Measurements from ENCODE around the gene KCNH1. TPM values are rescaled to one million over a fixed set of nuclear protein-coding genes. Genes with fewer than 3 reads are reported as not detected.

Gene KCNH1
- total RNA-seq, 1 donor from 2014 or later = 15.5 TPM

DNA sequence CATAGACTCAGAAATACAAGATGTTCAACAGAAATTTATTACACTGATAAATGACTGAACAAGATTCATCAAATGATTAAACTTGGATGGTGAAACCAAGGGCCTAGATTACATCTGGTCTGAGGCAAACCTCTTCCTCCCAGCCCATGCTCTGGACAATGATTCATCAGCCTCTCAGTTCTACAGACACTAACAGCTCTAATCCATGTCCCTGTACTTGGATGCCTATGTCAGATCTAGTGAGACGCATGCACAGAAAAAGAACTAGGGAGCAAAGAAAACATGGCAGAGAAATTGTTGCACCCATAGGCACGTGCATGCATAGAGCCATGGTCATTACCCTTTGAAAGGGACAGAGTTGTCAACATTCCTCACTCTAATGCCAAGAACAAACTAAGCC, 250.1 kb downstream of the KCNH1 start:
- Mint-ChIP-seq H3K36me3 (ENCODE audit: low read depth, unreplicated experiment) (peaks cover 12% of the 10 kb centered on the region), H3K27me3 (ENCODE audit: low read depth, unreplicated experiment) (no peaks in the 10 kb centered on the region), H3K4me3 (ENCODE audit: unreplicated experiment) (no peak overlapping the region), H3K4me1 (ENCODE audit: low read depth, unreplicated experiment) (peaks cover 35% of the 10 kb centered on the region), H3K9me3 (ENCODE audit: unreplicated experiment) (peaks cover 7% of the 10 kb centered on the region), H3K27ac (ENCODE audit: unreplicated experiment) (peak overlapping the region; percentile 95)
- Histone ChIP-seq H3K27me3 (ENCODE audit: insufficient read depth, low read length) (no peaks in the 10 kb centered on the region), H4K20me1 (ENCODE audit: insufficient read depth, low read length) (no peaks in the 10 kb centered on the region), H3K4me1 (ENCODE audit: insufficient read depth, low read length) (peaks cover 18% of the 10 kb centered on the region), H3K9ac (ENCODE audit: low read length) (no peak overlapping the region), H3K36me3 (ENCODE audit: insufficient read depth, low read length) (no peaks in the 10 kb centered on the region), H3K4me2 (ENCODE audit: low read length) (no peak overlapping the region), H3K79me2 (ENCODE audit: insufficient read depth, low read length) (no peaks in the 10 kb centered on the region), H3K4me3 (ENCODE audit: insufficient read depth, low read depth, low read length) (no peak overlapping the region), H2AFZ (ENCODE audit: low read depth, low read length) (no peak overlapping the region), H3K27ac (ENCODE audit: low read depth, low read length) (peak overlapping the region; percentile 92), H3K9me3 (ENCODE audit: insufficient read depth, low read depth, low read length) (no peaks in the 10 kb centered on the region)
- no peak for FAIRE-seq
- peak; percentile 93 for DNase-seq (ENCODE audit: low read depth)
- no peak for TF ChIP-seq EZH2 (IDR thresholded peaks at IDR 0.05; ENCODE audit: insufficient read depth, low read length)
- TF ChIP-seq, protein P1, sequence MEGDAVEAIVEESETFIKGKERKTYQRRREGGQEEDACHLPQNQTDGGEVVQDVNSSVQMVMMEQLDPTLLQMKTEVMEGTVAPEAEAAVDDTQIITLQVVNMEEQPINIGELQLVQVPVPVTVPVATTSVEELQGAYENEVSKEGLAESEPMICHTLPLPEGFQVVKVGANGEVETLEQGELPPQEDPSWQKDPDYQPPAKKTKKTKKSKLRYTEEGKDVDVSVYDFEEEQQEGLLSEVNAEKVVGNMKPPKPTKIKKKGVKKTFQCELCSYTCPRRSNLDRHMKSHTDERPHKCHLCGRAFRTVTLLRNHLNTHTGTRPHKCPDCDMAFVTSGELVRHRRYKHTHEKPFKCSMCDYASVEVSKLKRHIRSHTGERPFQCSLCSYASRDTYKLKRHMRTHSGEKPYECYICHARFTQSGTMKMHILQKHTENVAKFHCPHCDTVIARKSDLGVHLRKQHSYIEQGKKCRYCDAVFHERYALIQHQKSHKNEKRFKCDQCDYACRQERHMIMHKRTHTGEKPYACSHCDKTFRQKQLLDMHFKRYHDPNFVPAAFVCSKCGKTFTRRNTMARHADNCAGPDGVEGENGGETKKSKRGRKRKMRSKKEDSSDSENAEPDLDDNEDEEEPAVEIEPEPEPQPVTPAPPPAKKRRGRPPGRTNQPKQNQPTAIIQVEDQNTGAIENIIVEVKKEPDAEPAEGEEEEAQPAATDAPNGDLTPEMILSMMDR (IDR thresholded peaks at IDR 0.05; ENCODE audit: insufficient read depth, low read depth, low read length) = no peak

DNA sequence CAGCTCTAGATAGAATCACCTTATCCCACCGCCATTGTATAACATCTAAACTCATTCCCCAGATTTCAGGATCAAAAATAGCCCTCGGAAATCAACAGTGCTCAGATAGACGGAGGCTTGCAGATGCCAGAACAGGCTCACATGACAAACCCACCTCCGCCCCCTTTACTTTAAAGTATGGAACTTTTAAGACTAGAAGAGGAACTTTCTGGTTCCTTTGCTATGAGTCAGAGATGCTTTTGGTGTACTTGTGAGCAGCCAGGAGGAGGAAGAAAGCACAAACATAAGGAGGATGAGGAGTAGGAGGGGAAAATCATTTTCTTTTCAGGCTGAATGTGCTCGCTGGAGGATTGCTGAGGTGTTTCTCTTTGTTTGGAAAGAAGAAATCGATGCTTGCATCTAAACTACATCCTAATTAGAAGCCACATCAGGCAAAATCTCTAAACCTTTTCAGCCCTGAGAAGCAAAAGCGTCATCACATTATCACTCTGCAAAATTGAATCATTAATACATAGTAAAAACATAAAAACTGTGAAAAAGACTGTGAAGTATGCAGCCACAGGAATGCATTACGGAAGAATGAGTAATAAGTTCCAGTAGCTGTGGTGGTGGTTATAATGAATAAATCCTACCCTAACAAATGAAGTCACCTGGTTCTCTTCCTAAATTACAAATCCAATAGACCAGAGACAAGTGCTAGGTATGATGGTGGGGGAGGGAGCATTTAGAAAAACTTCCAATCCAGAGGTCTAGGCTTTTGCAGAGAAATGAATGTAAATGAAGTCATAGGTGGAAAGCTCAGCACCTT, 251.3 kb downstream of the KCNH1 start:
- H3K27ac Mint-ChIP-seq (ENCODE audit: unreplicated experiment) = peak overlapping the region; percentile 95
- DNase-seq (ENCODE audit: low read depth) (peak; percentile 98), FAIRE-seq (no peak)
- peak overlapping the region; percentile 54 for H2AFZ ChIP-seq (ENCODE audit: low read depth, low read length)
- H3K4me1 Mint-ChIP-seq (ENCODE audit: low read depth, unreplicated experiment) = peaks cover 35% of the 10 kb centered on the region
- H3K36me3 Mint-ChIP-seq (ENCODE audit: low read depth, unreplicated experiment) = peaks cover 9% of the 10 kb centered on the region
- H3K27me3 Mint-ChIP-seq (ENCODE audit: low read depth, unreplicated experiment) = no peaks in the 10 kb centered on the region
- peak overlapping the region; percentile 76 for H3K9ac ChIP-seq (ENCODE audit: low read length)
- no peaks in the 10 kb centered on the region for H3K36me3 ChIP-seq (ENCODE audit: insufficient read depth, low read length)
- H3K4me1 ChIP-seq (ENCODE audit: insufficient read depth, low read length) = peaks cover 18% of the 10 kb centered on the region
- H3K27me3 ChIP-seq (ENCODE audit: insufficient read depth, low read length) = no peaks in the 10 kb centered on the region
- no peaks in the 10 kb centered on the region for H3K79me2 ChIP-seq (ENCODE audit: insufficient read depth, low read length)
- H3K9me3 Mint-ChIP-seq (ENCODE audit: unreplicated experiment) = peaks cover 8% of the 10 kb centered on the region
- H4K20me1 ChIP-seq (ENCODE audit: insufficient read depth, low read length) = no peaks in the 10 kb centered on the region
- no peak overlapping the region for H3K4me3 Mint-ChIP-seq (ENCODE audit: unreplicated experiment)
- TF ChIP-seq, protein P1 (IDR thresholded peaks at IDR 0.05; ENCODE audit: insufficient read depth, low read depth, low read length) = no peak
- no peak for TF ChIP-seq EZH2 (IDR thresholded peaks at IDR 0.05; ENCODE audit: insufficient read depth, low read length)
- no peaks in the 10 kb centered on the region for H3K9me3 ChIP-seq (ENCODE audit: insufficient read depth, low read depth, low read length)
- H3K4me3 ChIP-seq (ENCODE audit: insufficient read depth, low read depth, low read length) = peak overlapping the region; percentile 36
- peak overlapping the region; percentile 83 for H3K4me2 ChIP-seq (ENCODE audit: low read length)
- H3K27ac ChIP-seq (ENCODE audit: low read depth, low read length) = peak overlapping the region; percentile 92

DNA sequence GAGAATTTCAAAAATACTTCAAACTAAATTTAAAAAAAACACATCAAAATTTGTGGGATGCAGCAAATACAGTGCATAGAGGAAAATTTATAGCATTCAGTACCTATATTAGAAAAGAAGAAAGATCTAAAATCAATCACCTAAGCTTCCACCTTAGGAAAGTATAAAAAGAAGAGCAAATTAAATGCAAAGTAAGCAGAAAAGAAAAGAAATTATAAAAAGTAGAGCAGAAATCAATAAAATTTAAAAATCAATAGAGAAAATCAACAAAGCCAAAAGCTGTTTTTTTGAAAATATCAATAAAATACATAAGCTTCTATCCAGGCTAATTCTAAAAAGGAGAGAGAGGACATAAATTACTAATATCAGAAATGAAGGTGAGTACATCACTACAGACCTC, 255.4 kb downstream of the KCNH1 start:
- H2AFZ ChIP-seq (ENCODE audit: low read depth, low read length) = no peak overlapping the region
- no peaks in the 10 kb centered on the region for H3K27me3 Mint-ChIP-seq (ENCODE audit: low read depth, unreplicated experiment)
- H3K4me3 ChIP-seq (ENCODE audit: insufficient read depth, low read depth, low read length) = no peak overlapping the region
- H3K36me3 Mint-ChIP-seq (ENCODE audit: low read depth, unreplicated experiment) = peaks cover 2% of the 10 kb centered on the region
- no peaks in the 10 kb centered on the region for H3K9me3 ChIP-seq (ENCODE audit: insufficient read depth, low read depth, low read length)
- DNase-seq (ENCODE audit: low read depth) (no peak), FAIRE-seq (no peak)
- H4K20me1 ChIP-seq (ENCODE audit: insufficient read depth, low read length) = no peaks in the 10 kb centered on the region
- no peak overlapping the region for H3K9ac ChIP-seq (ENCODE audit: low read length)
- H3K27me3 ChIP-seq (ENCODE audit: insufficient read depth, low read length) = no peaks in the 10 kb centered on the region
- no peaks in the 10 kb centered on the region for H3K36me3 ChIP-seq (ENCODE audit: insufficient read depth, low read length)
- H3K4me3 Mint-ChIP-seq (ENCODE audit: unreplicated experiment) = no peak overlapping the region
- peaks cover 5% of the 10 kb centered on the region for H3K9me3 Mint-ChIP-seq (ENCODE audit: unreplicated experiment)
- TF ChIP-seq, protein P1 (IDR thresholded peaks at IDR 0.05; ENCODE audit: insufficient read depth, low read depth, low read length) = no peak
- H3K4me1 Mint-ChIP-seq (ENCODE audit: low read depth, unreplicated experiment) = peaks cover 27% of the 10 kb centered on the region
- no peak overlapping the region for H3K27ac ChIP-seq (ENCODE audit: low read depth, low read length)
- H3K4me1 ChIP-seq (ENCODE audit: insufficient read depth, low read length) = peaks cover 12% of the 10 kb centered on the region
- H3K4me2 ChIP-seq (ENCODE audit: low read length) = no peak overlapping the region
- H3K27ac Mint-ChIP-seq (ENCODE audit: unreplicated experiment) = no peak overlapping the region
- no peaks in the 10 kb centered on the region for H3K79me2 ChIP-seq (ENCODE audit: insufficient read depth, low read length)

Measured in astrocyte (in vitro differentiated cells and primary cell).